RWPE1 (cell line): ENCODE results near the gene MID1.

Source experiments
- CTCF ChIA-PET: fragments of 350-600 bp; sonication (Branson Sonifier 250); formaldehyde crosslinking; extraction: SDS; loops from one replicate; lab custom pipeline; 2021; lab: Yijun Ruan, JAX
- POLR2A ChIA-PET: fragments of 400-600 bp; formaldehyde crosslinking; extraction: SDS; loops from one replicate; lab custom pipeline; 2020; ENCODE audit warnings: antibody characterized with exemption; ENCODE audit not compliant: low non-redundant PET; lab: Yijun Ruan, JAX
- DNase-seq: peaks from one replicate; pipeline ENCODE4 v3.0.0; 2012; ENCODE audit warnings: low spot score
- H3K27ac ChIP-seq: fragments of 450-650 bp; 2 replicates; pipeline ENCODE4 v1.5.1; 2017
- TF ChIP-seq, protein P1 (sequence below): fragments of 450-650 bp; conservative IDR thresholded peaks from 2 replicates; pipeline ENCODE4 v1.5.1; 2017; ENCODE audit warnings: low read depth, mild to moderate bottlenecking

The MID1 gene

DNA sequence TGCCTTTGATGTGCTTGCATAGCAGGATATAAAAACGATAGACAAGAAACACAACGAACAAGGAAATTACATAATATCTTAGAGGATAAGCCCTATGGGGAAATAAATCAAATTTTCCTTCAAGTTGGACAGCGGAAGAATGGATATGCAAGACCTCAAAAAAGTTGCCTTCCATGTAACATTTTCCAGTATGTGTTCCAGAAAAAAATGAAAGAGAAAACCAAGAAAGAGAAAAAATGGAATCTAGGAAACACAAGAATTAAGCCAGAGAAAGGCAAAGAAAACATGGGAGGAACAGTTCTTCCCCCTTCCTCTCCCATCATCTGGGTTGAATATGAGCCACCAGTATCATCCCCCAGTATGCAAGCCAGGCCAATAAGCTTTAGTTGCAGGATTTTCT, 34.6 kb upstream of the MID1 start:
- CTCF ChIA-PET = interaction anchor here (1.0 kb wide), 1 partner anchor 465 kb away, joined by 3 read pairs; no protein-coding TSS in a partner anchor
- DNase-seq = no peak

DNA sequence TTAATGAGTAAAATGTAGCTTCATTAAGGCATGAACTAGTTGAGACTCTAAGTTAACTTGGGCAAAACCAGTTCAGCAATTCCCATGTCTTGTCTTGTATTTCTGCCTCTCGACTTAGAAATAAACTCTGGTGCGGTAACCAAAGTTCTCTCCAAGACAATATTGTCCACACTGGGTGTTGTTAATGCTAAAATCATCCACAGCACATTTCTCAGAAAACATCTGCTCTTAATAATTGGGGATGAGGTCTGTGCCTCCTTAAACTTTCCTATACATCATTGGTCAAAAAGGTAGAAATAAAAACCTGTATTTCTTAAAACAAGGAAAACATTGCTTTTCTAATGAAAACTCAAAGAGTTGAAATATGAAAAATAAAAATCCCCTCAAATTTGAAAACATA, 32.9 kb upstream of the MID1 start:
- no peak overlapping the region for H3K27ac ChIP-seq
- no peak for DNase-seq
- CTCF ChIA-PET = no interaction called here
- POLR2A ChIA-PET = no interaction called here
- TF ChIP-seq, protein P1, sequence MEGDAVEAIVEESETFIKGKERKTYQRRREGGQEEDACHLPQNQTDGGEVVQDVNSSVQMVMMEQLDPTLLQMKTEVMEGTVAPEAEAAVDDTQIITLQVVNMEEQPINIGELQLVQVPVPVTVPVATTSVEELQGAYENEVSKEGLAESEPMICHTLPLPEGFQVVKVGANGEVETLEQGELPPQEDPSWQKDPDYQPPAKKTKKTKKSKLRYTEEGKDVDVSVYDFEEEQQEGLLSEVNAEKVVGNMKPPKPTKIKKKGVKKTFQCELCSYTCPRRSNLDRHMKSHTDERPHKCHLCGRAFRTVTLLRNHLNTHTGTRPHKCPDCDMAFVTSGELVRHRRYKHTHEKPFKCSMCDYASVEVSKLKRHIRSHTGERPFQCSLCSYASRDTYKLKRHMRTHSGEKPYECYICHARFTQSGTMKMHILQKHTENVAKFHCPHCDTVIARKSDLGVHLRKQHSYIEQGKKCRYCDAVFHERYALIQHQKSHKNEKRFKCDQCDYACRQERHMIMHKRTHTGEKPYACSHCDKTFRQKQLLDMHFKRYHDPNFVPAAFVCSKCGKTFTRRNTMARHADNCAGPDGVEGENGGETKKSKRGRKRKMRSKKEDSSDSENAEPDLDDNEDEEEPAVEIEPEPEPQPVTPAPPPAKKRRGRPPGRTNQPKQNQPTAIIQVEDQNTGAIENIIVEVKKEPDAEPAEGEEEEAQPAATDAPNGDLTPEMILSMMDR = no peak

More for the DNA sequence above, 34.6 kb upstream of the MID1 start:
- POLR2A ChIA-PET = no interaction called here
- TF ChIP-seq, protein P1 = no peak
- no peak overlapping the region for H3K27ac ChIP-seq

DNA sequence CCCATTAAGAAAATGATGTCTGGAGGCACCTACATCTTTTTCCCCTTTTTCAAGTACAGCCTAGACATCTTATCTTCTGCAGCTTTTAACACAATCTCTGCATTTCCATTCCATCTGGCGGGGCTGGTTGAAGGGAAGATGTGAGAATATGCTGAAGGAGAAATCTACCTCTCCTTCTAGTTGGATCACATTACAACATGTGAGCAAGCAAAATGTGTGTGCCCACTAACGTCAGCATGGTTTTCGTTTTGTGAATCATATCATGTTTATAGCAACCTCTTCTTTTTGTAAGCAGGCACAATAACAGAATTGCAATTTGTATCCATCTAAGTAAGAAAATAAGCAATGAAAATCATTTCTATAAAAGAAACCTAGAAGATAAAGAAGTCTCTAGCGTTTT, 28.9 kb upstream of the MID1 start:
- no peak overlapping the region for H3K27ac ChIP-seq
- ChIA-PET POLR2A (no interaction called here), CTCF (no interaction called here)
- TF ChIP-seq, protein P1 = no peak
- no peak for DNase-seq

DNA sequence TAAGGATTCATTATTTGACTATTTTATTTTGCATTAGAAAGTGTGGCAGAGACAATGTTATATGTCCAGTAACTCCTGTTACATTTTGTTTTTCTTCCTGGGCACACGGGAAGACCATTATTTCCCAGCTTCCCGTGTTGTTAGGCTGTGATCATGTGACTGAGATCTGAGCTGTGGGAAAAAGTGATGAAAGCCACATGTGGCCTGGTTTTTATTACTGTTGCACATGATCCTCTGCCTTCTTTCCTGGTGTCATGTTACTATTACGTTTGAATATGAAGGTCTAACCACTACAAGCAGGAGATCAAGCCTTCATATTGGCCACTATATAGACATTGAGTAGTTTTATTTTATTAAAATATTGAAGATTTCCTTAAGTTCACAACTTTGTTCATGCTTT, 28.2 kb upstream of the MID1 start:
- ChIA-PET POLR2A (no interaction called here), CTCF (no interaction called here)
- no peak for DNase-seq
- TF ChIP-seq, protein P1 = no peak
- no peak overlapping the region for H3K27ac ChIP-seq

DNA sequence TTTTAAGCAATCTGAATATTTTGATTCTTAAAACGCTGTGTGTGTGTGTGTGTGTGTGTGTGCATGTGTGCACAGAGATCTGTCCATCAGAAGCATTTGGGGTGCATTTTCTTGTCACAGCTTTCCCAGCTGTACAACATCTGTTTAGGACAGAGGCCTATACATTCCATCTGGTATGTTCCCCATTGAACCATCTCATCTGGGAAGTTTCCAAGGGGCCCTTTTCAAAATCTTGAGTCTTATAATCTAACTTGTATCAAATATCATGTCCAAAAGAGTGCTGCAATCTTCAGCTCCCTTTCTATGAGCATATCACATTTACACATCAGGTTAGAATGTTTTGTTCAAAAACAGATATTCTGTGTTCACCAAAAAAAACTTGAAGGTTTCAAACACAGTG, 16.5 kb upstream of the MID1 start:
- H3K27ac ChIP-seq = no peak overlapping the region
- POLR2A ChIA-PET = no interaction called here
- no peak for DNase-seq
- TF ChIP-seq, protein P1 = no peak
- CTCF ChIA-PET = interaction anchor here (0.5 to 1.1 kb wide), 7 partner anchors 10 to 1377 kb away, joined by 3 to 16 read pairs (median 3); no protein-coding TSS in a partner anchor

DNA sequence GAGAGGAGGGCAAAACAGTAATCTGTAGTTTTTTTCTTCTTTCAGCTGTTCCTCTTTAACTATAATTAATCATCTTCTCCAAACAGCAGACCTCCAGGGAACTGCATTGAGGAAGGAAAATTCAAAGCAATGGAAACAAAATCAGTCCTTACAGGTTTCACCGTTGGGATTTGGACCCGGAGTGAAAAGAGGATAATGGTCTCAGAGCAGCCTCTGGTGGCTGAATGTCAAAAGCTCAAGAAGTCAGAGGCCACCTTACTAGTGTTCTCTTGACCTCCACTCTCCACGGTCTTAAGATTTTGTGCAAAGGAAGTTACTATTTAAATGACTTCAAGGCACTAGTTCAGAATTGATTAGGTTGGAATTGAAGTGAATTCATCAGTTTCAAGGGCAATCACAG, 16.0 kb upstream of the MID1 start:
- ChIA-PET CTCF (interaction anchor here (0.5 to 1.1 kb wide), 9 partner anchors 10 to 1378 kb away, joined by 3 to 16 read pairs (median 3); no protein-coding TSS in a partner anchor), POLR2A (no interaction called here)
- H3K27ac ChIP-seq = no peak overlapping the region
- TF ChIP-seq, protein P1 = peak; percentile 63
- DNase-seq = peak; percentile 55
